ENCODE measurements around the gene SPSB4. TPM values are rescaled to one million over a fixed set of nuclear protein-coding genes. Genes with fewer than 3 reads are reported as not detected.
A peak's percentile ranks its signal among the peaks of the same experiment; 100 is the strongest.

The SPSB4 gene
- total and polyA plus RNA-seq, 9 donors, result 13.1 to 29.8 (median 26.6) TPM

GRCh38 chr3:141176775-141177174 lies 125.6 kb downstream of the SPSB4 start:
- H3K4me3 ChIP-seq (ENCODE audit: low read length), result no peak overlapping the region
- H3K27ac ChIP-seq (ENCODE audit: low read length), result no peak overlapping the region
- H3K9me3 ChIP-seq (replicated peaks; ENCODE audit: control insufficient read depth, low read depth, low read length), result no peaks in the 10 kb centered on the region
- H3K36me3 ChIP-seq (ENCODE audit: control insufficient read depth, insufficient read depth, low read length), result no peaks in the 10 kb centered on the region
- H3K4me1 ChIP-seq (ENCODE audit: control insufficient read depth, insufficient read depth, low read length), result peaks cover 16% of the 10 kb centered on the region
- no peaks in the 10 kb centered on the region for H3K27me3 ChIP-seq (ENCODE audit: control insufficient read depth, insufficient read depth, low read length)
- DNase-seq, result no peak

GRCh38 chr3:141178026-141178425 lies 126.9 kb downstream of the SPSB4 start:
- H3K27me3 ChIP-seq (ENCODE audit: control insufficient read depth, insufficient read depth, low read length), result no peaks in the 10 kb centered on the region
- WGBS (ENCODE audit: insufficient coverage), result no CpG with 5 or more reads among the region's 3 CpGs

GRCh38 chr3:141178551-141178950 lies 127.4 kb downstream of the SPSB4 start:
- peak overlapping the region; percentile 60 for H3K27ac ChIP-seq (ENCODE audit: low read length)
- no peaks in the 10 kb centered on the region for H3K36me3 ChIP-seq (ENCODE audit: control insufficient read depth, insufficient read depth, low read length)
- no peak overlapping the region for H3K4me3 ChIP-seq (ENCODE audit: low read length)
- no peaks in the 10 kb centered on the region for H3K9me3 ChIP-seq (replicated peaks; ENCODE audit: control insufficient read depth, low read depth, low read length)
- no CpG with 5 or more reads among the region's 4 CpGs for WGBS (ENCODE audit: insufficient coverage)
- H3K4me1 ChIP-seq (ENCODE audit: control insufficient read depth, insufficient read depth, low read length), result peaks cover 17% of the 10 kb centered on the region
- no peaks in the 10 kb centered on the region for H3K27me3 ChIP-seq (ENCODE audit: control insufficient read depth, insufficient read depth, low read length)
- DNase-seq, result peak; percentile 84

More at GRCh38 chr3:141178026-141178425, 126.9 kb downstream of the SPSB4 start:
- DNase-seq, result peak; percentile 52
- Histone ChIP-seq H3K4me3 (ENCODE audit: low read length) (no peak overlapping the region), H3K4me1 (ENCODE audit: control insufficient read depth, insufficient read depth, low read length) (peaks cover 17% of the 10 kb centered on the region), H3K27ac (ENCODE audit: low read length) (no peak overlapping the region), H3K36me3 (ENCODE audit: control insufficient read depth, insufficient read depth, low read length) (no peaks in the 10 kb centered on the region), H3K9me3 (replicated peaks; ENCODE audit: control insufficient read depth, low read depth, low read length) (no peaks in the 10 kb centered on the region)

GRCh38 chr3:141179983-141180382 lies 128.8 kb downstream of the SPSB4 start:
- no peak for DNase-seq
- Histone ChIP-seq H3K9me3 (replicated peaks; ENCODE audit: control insufficient read depth, low read depth, low read length) (no peaks in the 10 kb centered on the region), H3K27me3 (ENCODE audit: control insufficient read depth, insufficient read depth, low read length) (no peaks in the 10 kb centered on the region), H3K4me3 (ENCODE audit: low read length) (no peak overlapping the region), H3K27ac (ENCODE audit: low read length) (no peak overlapping the region), H3K36me3 (ENCODE audit: control insufficient read depth, insufficient read depth, low read length) (no peaks in the 10 kb centered on the region), H3K4me1 (ENCODE audit: control insufficient read depth, insufficient read depth, low read length) (peaks cover 17% of the 10 kb centered on the region)
- 100% methylated on average over 1 of the region's 1 CpG for WGBS (ENCODE audit: insufficient coverage)

GRCh38 chr3:141181196-141181595 lies 130.0 kb downstream of the SPSB4 start:
- Histone ChIP-seq H3K4me1 (ENCODE audit: control insufficient read depth, insufficient read depth, low read length) (peaks cover 17% of the 10 kb centered on the region), H3K27ac (ENCODE audit: low read length) (no peak overlapping the region), H3K9me3 (replicated peaks; ENCODE audit: control insufficient read depth, low read depth, low read length) (no peaks in the 10 kb centered on the region), H3K36me3 (ENCODE audit: control insufficient read depth, insufficient read depth, low read length) (no peaks in the 10 kb centered on the region), H3K27me3 (ENCODE audit: control insufficient read depth, insufficient read depth, low read length) (no peaks in the 10 kb centered on the region), H3K4me3 (ENCODE audit: low read length) (no peak overlapping the region)
- 34% methylated on average over 4 of the region's 4 CpGs for WGBS (ENCODE audit: insufficient coverage)
- peak; percentile 57 for DNase-seq

GRCh38 chr3:141181819-141182218 lies 130.7 kb downstream of the SPSB4 start:
- H3K4me3 ChIP-seq (ENCODE audit: low read length), result no peak overlapping the region
- H3K4me1 ChIP-seq (ENCODE audit: control insufficient read depth, insufficient read depth, low read length), result peaks cover 17% of the 10 kb centered on the region
- no peaks in the 10 kb centered on the region for H3K36me3 ChIP-seq (ENCODE audit: control insufficient read depth, insufficient read depth, low read length)
- H3K27ac ChIP-seq (ENCODE audit: low read length), result no peak overlapping the region
- no peaks in the 10 kb centered on the region for H3K27me3 ChIP-seq (ENCODE audit: control insufficient read depth, insufficient read depth, low read length)
- WGBS (ENCODE audit: insufficient coverage), result 75% methylated on average over 3 of the region's 3 CpGs
- no peak for DNase-seq
- H3K9me3 ChIP-seq (replicated peaks; ENCODE audit: control insufficient read depth, low read depth, low read length), result no peaks in the 10 kb centered on the region

GRCh38 chr3:141183606-141184005 lies 132.5 kb downstream of the SPSB4 start:
- WGBS (ENCODE audit: insufficient coverage), result no CpG with 5 or more reads among the region's 2 CpGs
- DNase-seq, result no peak
- H3K36me3 ChIP-seq (ENCODE audit: control insufficient read depth, insufficient read depth, low read length), result no peaks in the 10 kb centered on the region
- H3K4me1 ChIP-seq (ENCODE audit: control insufficient read depth, insufficient read depth, low read length), result peaks cover 15% of the 10 kb centered on the region
- H3K27me3 ChIP-seq (ENCODE audit: control insufficient read depth, insufficient read depth, low read length), result no peaks in the 10 kb centered on the region
- H3K4me3 ChIP-seq (ENCODE audit: low read length), result no peak overlapping the region
- H3K27ac ChIP-seq (ENCODE audit: low read length), result no peak overlapping the region
- no peaks in the 10 kb centered on the region for H3K9me3 ChIP-seq (replicated peaks; ENCODE audit: control insufficient read depth, low read depth, low read length)

- WGBS (ENCODE audit: insufficient coverage), result 93% methylated on average over 2 of the region's 4 CpGs
- Histone ChIP-seq H3K9me3 (replicated peaks; ENCODE audit: control insufficient read depth, low read depth, low read length) (no peaks in the 10 kb centered on the region), H3K4me3 (ENCODE audit: low read length) (no peak overlapping the region), H3K27ac (ENCODE audit: low read length) (no peak overlapping the region), H3K36me3 (ENCODE audit: control insufficient read depth, insufficient read depth, low read length) (no peaks in the 10 kb centered on the region), H3K27me3 (ENCODE audit: control insufficient read depth, insufficient read depth, low read length) (no peaks in the 10 kb centered on the region), H3K4me1 (ENCODE audit: control insufficient read depth, insufficient read depth, low read length) (peaks cover 10% of the 10 kb centered on the region)
- DNase-seq, result no peak
Measured at GRCh38 chr3:141184430-141184829, 133.3 kb downstream of the SPSB4 start.

GRCh38 chr3:141191097-141191749 lies 140.1 kb downstream of the SPSB4 start:
- Histone ChIP-seq H3K27me3 (ENCODE audit: control insufficient read depth, insufficient read depth, low read length) (peaks cover 5% of the 10 kb centered on the region), H3K4me3 (ENCODE audit: low read length) (no peak overlapping the region), H3K4me1 (ENCODE audit: control insufficient read depth, insufficient read depth, low read length) (peaks cover 3% of the 10 kb centered on the region), H3K9me3 (replicated peaks; ENCODE audit: control insufficient read depth, low read depth, low read length) (peaks cover 3% of the 10 kb centered on the region), H3K36me3 (ENCODE audit: control insufficient read depth, insufficient read depth, low read length) (no peaks in the 10 kb centered on the region), H3K27ac (ENCODE audit: low read length) (no peak overlapping the region)
- 91% methylated on average over 2 of the region's 2 CpGs for WGBS (ENCODE audit: insufficient coverage)
- DNase-seq, result no peak

- Histone ChIP-seq H3K9me3 (replicated peaks; ENCODE audit: control insufficient read depth, low read depth, low read length) (peaks cover 3% of the 10 kb centered on the region), H3K4me1 (ENCODE audit: control insufficient read depth, insufficient read depth, low read length) (peaks cover 3% of the 10 kb centered on the region), H3K27me3 (ENCODE audit: control insufficient read depth, insufficient read depth, low read length) (peaks cover 5% of the 10 kb centered on the region), H3K4me3 (ENCODE audit: low read length) (no peak overlapping the region), H3K36me3 (ENCODE audit: control insufficient read depth, insufficient read depth, low read length) (no peaks in the 10 kb centered on the region), H3K27ac (ENCODE audit: low read length) (no peak overlapping the region)
- peak; percentile 97 for DNase-seq
- 0% methylated on average over 1 of the region's 11 CpGs for WGBS (ENCODE audit: insufficient coverage)
Measured at GRCh38 chr3:141192345-141192744, 141.2 kb downstream of the SPSB4 start.

All from muscle of leg (tissue), 11 donors.